ENCODE results near the gene GSTCD.
"Not testable (repeated sequence)": the region's sequence is repeated elsewhere in the genome, so short reads cannot be mapped to it uniquely, and the experiment has no call there.

Gene GSTCD

GRCh38 chr4:105751718-105752299 is 43.2 kb downstream of the GSTCD start:
- no peak overlapping the region for H3K4me3 ChIP-seq (ENCODE audit: low read depth, low read length)
- TF ChIP-seq CTCF (IDR thresholded peaks at IDR 0.05; ENCODE audit: borderline replicate concordance, insufficient read depth, low read depth, low read length), result no peak

- no peak overlapping the region for H3K4me3 ChIP-seq (ENCODE audit: low read depth, low read length)
- TF ChIP-seq CTCF (IDR thresholded peaks at IDR 0.05; ENCODE audit: borderline replicate concordance, insufficient read depth, low read depth, low read length), result no peak
Observed at GRCh38 chr4:105753361-105753760, 44.8 kb downstream of the GSTCD start.

GRCh38 chr4:105755375-105755774 is 46.8 kb downstream of the GSTCD start:
- no peak for TF ChIP-seq CTCF (IDR thresholded peaks at IDR 0.05; ENCODE audit: borderline replicate concordance, insufficient read depth, low read depth, low read length)
- no peak overlapping the region for H3K4me3 ChIP-seq (ENCODE audit: low read depth, low read length)

- H3K4me3 ChIP-seq (ENCODE audit: low read depth, low read length), result no peak overlapping the region
- TF ChIP-seq CTCF (IDR thresholded peaks at IDR 0.05; ENCODE audit: borderline replicate concordance, insufficient read depth, low read depth, low read length), result no peak
Observed at GRCh38 chr4:105758958-105759357, 50.4 kb downstream of the GSTCD start.

- H3K4me3 ChIP-seq (ENCODE audit: low read depth, low read length), result no peak overlapping the region
- no peak for TF ChIP-seq CTCF (IDR thresholded peaks at IDR 0.05; ENCODE audit: borderline replicate concordance, insufficient read depth, low read depth, low read length)
Observed at GRCh38 chr4:105765690-105766407, 57.3 kb downstream of the GSTCD start.

- TF ChIP-seq CTCF (IDR thresholded peaks at IDR 0.05; ENCODE audit: borderline replicate concordance, insufficient read depth, low read depth, low read length), result no peak
- no peak overlapping the region for H3K4me3 ChIP-seq (ENCODE audit: low read depth, low read length)
Observed at GRCh38 chr4:105767579-105767978, 59.0 kb downstream of the GSTCD start.

GRCh38 chr4:105770524-105770923 is 61.9 kb downstream of the GSTCD start:
- H3K4me3 ChIP-seq (ENCODE audit: low read depth, low read length), result not testable (repeated sequence)

- H3K4me3 ChIP-seq (ENCODE audit: low read depth, low read length), result not testable (repeated sequence)
Observed at GRCh38 chr4:105772065-105772464, 63.5 kb downstream of the GSTCD start.

- H3K4me3 ChIP-seq (ENCODE audit: low read depth, low read length), result not testable (repeated sequence)
Observed at GRCh38 chr4:105775760-105776415, 67.3 kb downstream of the GSTCD start.

Data from GM12875 (cell line).